CD4-positive, alpha-beta T cell treated with Interleukin-17A for 4 hours (primary cell): Measurements from ENCODE around the gene PODXL.
"Not testable (repeated sequence)": the region's sequence is repeated elsewhere in the genome, so short reads cannot be mapped to it uniquely, and the experiment has no call there.

Source experiments
- DNase-seq: peaks from one replicate; pipeline ENCODE4 v3.0.0-alpha.2; 2020; ENCODE audit warnings: mixed read lengths

PODXL gene

DNA sequence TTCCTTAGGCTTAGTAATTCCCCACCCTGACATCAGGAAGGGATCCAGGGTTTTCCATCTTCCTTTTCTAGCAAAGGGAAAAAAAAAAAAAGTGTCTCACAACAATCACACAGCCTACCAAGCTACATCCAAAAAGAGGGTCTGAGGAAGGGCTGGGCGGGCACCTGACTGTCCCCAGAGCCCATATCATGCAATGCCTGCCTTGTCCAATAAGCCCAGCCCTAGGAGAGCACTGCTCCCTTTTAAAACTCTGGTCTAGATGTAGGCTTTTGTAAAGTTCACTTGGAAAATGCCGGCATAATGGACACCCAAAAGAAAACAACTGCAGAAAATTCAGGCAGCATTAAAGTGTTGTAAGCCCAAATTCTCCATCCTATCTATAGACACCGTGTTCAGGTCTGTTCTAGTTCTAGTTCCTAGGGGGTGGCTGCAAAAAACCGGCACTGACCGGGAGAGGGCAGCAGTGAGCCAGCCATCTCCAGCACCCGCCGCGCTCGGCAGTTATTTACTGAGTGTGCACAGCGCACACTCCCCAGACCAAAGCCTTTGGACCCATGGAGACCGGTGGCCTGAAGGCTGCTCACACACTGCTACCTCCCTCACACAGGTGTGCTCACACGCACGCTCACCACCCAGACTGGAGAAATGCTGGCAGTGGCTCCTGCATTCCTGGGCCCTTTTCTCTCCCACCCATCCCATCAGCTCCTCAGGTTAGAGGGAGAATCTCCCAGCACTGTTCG is 48.7 kb downstream of the PODXL start:
- DNase-seq = peak; percentile 87

DNA sequence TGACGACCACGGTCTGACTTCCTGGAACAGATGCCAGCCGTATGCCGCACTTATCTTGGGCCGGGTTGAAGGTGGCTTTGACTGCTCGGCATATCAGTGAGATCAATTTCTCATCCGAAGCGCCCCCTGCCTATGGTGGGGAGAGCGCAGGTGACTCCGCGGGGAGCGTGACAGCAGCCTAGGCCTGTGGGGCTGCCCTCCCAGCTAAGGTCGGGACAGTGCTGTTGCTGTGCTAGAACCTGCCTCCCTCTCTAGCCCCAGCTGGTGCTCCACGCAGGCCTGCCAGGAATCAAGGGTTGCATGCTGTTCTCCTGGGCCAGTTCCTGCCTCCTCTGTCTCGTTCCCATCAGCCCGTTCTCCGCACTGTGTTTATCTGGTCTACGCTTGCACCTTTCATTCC is 49.8 kb downstream of the PODXL start:
- DNase-seq = no peak

DNA sequence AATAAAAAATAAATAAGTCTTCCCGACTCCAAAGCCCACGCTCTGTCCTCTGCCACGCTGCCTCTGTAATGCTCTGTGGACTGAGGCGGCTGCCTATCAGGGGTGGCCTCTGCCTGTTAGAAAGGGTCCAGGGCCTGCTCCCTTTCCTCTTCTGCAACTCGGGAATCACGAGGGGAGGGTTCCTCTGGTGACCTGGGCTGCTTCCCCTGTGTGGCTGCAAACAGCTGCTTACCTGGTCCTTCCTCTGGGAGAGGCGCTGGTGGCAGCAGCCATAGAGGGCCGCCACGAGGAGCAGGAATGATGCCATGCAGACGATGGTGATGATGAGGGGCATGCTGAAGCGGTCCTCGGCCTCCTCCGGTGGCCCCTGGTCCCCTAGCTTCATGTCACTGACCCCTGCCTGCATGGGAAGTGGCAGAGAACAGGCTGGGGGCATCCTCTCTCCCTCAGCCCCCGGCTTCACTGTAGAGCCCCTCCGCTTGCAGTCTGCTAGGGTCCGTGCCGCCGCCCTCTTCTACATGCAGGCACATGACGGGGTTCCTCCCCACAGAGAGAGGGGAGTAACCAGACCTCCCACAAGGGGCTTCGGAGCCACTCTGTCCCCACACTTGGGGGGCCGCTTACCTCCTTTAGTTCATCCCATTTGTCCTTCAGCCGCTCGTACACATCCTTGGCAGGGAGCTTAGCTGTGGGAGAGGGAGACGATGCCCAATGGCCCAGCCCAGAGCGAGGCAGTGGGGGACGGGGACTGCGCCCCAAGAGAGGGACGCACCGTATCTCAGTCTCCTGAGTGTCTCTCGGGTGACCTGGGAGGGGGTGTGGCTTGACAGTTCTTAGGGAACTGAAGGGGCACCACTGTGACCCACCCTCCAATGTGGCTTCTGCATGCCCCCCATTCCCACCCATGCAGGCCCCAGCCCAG is 50.5 kb downstream of the PODXL start:
- no peak for DNase-seq

DNA sequence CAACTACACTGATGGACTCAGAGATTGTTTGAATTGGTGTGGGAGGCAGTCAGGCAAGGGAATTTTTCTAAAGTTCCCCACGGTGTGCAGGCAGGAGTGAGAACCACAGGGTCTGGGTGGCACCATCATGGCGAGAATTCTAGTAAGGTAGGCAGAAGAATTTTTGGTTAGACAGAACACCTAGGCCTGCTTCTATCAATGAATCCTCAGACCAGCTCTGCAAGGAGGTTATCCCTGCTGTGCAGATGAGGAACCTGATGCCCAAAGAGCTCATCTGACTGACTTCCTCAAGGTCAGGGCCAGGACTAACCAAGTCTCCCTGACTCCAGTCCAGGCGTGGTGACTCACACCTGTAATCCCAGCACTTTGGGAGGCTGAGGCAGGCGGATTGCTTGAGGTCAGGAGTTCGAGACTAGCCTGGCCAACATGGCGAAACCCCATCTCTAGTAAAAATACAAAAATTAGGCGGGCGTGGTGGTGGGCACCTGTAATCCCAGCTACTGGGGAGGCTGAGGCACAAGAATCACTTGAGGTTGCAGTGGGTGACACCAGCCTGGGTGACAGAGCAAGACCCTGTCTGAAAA is 51.3 kb downstream of the PODXL start:
- not testable (repeated sequence) for DNase-seq

DNA sequence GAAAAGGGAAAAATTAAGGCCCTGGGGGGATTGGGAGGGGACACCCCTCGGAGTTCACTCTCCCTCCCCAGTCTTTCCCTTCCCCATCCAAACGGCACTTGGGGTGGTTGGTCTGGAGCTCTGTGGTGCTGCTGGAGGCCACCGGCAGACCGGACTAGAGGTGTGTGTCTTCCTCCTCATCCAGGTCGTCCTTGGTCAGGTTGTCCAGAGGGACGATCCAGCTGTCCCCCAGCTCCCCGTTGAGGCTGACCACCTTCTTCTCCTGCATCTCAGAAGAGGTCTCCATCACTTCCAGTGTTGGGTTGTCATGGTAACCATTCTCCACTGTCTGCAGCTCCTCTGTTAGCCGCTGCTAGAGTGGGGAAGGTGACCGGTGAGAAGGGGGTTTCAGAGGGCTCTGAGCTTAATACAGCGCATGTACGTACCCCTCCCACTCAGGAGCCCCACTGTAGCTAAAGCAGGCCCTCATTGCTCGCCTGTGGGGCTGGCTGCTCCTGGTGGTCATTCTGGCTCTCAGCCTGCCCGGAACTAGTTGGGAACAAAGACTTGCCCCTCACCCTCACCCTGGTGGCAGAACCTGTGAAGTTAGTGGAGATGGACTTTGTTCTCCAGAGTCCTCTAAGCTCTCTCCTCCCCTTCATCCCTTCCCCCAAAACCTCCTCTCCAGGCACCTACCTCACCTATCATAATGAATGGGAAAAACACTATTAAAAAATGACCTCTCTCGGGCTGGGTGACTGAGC is 52.1 kb downstream of the PODXL start:
- no peak for DNase-seq

DNA sequence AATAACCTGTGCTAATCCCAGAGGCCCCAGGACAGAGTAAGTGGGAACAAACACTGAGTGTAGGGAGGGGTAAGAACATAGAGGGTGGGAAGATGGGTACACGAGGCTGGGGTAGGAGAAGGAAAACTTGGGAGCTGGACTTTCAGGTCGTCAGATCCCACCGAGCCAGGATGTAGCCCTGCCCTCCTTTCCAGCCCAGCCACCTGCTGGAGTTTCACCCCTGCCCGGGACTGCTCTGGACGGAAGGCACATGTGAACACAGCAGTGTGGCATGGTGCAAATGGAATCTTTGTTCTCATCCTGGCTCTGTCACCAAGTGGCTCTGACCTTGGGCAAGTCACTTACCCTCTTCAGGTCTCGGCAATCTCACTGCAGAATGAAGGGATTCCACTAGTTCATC is 52.8 kb downstream of the PODXL start:
- DNase-seq = no peak

DNA sequence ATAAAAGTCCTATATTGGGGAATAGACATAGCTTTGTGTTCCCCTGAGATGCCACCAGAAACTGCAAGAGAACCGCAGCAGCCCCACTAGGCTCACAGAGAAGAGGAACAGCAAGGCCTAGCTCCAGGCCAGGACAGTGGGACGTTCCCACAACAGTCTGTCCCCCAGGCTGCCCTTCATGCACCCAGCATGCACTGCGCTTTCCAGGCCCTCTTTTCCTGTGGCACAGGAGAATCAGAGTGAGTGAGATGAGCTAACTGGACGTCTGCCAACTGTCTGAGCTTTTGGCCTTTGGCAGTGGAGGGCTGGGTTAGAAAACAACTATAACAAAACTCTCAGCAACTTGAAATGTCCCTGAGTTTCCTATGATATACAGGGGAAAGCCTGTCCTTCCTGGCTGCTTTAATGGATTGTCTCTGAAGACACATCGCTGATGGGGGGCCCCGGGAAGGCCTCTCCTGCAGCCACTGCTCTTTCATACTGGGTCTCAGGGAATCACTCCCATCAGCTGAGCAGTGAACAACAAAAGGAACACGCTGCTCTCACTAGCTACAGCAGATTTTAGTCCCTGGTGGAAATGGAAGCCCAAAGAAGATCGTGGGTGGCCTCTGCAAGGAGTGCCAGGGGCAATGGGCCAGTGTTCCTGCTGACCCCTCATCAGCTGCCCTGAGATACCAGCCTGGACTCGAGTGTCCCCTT is 53.5 kb downstream of the PODXL start:
- peak; percentile 31 for DNase-seq

DNA sequence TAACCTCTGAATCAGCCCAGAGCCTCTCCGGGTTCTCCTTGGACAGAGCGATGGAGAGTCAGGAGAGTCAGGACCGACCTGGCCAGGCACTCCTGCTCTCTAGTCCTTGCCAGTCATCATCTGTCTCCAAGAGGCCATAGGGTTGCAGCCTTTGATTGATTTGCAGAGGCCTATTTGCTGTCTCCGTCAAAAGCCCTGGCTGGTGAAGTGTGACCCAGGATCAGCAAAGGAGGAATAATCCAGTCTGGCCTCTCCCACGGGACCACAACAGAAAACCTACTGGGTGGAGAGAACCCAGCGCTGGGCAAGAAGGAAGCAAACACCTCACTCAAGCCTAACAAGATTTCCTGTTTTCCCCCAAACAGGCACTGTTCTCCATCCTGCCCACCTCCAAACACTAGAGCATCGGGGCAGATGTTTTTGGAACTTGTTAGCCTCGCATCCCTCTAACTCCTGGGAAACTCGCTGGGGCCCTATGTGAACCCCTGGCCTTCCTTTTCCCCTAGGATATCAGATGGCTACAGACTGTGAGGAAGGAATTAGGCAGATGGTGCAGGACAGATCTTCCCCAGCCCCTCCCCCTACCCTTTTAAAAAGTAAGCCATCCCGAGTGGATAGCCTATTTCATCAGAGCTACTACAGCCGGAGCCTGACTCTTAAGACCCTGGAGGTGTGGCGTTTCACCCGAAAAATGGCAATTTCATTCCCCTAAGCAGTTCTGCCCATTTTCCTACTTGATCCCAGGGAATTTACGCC is 54.3 kb downstream of the PODXL start:
- no peak for DNase-seq

DNA sequence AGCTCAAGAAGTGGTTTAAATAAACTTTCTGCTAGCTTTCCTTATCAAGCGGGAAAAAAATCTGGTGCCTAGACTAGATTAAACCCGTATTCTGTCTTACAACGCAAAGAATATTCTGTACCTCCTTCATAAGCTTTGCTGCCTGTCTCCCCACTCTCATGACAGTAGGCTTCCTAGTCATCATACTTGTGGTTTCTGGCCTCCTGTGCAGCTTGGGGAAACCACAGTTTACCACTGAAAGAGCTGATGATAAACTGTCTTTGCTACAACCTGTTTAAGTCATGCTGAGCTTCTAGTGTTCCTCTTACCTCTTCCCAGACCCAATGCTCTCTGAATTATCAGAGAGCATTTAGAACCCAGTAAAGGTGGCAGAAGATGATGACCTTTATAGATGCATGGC is 55.0 kb downstream of the PODXL start:
- peak; percentile 53 for DNase-seq

DNA sequence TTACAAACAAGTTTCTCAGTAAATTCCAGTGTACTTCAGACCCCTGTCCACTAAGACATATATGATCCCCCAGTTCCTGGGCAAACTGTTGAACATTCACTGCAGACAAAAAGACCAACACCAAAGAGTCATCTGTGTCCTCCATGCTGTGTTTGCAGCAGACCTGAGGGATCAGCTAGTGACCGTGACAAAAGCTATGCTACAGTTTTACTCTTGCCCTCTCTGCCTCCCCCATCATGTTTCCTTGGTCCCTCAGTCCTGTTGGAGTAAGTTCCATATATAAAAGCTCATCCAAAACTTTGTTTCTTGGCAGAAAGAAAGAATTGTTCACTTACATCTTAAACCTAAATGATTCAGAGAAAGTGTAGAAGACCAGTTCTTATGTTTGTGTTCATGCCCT is 56.1 kb downstream of the PODXL start:
- DNase-seq = no peak

DNA sequence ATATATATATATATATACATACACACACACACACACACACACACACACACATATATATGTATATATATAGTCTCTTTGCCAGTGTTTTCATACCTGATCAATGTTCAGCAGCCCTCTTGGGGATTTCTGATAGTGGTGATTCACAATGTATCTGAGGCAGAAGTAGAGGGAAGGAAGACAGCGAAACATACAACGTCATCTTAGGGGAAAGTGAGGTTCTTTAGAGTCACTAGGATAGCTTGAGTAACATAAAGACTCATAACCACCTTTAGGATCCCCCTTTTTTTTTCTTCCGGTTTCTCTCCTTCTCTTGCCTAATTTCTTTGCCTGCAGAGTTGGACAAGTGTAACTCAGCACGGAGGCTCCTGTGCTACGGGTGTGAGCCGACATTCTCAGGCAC is 56.6 kb downstream of the PODXL start:
- no peak for DNase-seq

DNA sequence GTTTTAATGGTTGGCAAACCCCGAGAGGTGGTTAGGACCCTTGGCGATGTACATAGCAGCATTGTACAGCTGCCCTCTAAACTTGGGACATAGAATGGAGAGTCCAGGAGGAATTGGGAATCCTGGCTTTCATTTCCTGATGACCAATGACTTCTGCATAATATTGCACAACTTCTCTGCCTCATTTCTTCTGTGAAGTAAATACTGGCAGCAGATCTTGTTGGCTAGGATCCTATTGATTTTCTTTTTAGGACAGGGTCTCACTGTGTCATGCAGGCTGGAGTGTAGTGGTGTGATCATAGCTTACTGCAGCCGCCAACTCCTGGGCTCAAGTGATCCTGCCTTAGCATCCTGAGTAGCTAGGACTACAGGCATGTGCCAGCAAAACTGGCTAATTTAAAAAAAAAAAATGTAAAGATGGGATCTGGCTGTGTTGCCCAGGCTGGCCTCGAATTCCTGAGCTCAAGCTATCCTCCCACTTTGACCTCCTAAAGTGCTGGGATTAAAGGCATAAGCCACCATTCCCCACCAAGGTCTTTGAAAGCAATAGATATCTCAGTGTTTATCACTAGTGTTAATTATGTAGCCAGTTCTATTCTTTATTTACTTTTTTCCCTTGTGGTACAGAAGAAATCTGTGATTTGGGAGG is 58.1 kb downstream of the PODXL start:
- DNase-seq = no peak

DNA sequence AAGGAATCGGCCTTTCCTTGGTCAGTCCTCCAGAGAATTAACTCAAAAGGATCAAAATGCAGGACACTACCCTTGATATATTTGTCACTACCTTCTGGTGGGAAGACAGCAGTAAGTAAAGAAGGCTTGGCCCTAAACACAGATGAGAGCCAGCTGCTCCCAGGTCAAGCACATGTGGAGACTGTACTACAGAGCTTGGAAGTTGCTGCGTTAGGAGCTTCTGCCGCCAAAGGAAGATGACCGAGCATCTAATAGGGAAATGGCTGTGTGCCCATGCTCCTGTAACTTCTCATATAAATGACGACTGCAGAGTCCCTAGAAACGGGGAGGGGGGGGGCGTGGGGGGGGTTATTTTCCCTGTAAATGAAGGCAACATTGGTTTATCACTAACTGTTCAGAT is 59.0 kb downstream of the PODXL start:
- no peak for DNase-seq

DNA sequence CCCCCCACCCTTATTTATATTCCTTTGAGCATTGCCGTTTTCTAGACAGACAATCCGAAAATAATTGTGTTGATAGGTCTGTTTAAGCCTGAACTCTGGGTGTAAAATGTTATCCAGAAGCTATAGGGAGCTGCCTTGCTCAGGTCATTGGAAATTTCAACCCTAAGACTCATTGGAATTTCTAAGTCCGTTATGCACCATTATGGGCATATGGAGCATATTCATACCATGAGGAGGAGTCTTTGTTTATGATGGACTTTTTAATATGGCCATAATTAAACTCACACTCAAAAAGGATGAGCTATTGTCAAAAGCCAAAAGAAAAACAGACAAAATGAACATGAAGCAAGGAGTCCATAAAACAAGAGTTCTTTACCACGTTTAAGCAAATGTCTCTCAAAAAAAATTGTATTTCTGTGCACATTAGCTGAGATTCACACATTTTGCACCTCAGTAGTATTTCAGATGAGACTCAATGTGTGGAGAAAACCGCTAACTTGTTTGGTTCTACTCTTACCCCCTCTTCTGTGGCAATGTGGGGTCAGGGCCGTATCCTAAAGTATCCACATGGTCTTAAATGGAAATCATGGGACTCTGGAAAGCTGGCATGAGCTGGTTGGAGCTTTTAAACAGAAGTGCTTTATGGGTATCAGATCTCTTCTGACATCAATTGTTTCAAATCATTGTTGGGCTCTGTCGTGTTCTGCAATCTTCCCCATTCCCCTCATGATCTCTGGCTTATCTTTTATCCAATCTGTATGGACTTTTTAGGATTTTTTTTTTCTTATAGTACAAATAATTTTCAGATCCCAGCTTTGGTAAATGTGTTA is 60.5 kb downstream of the PODXL start:
- no peak for DNase-seq

DNA sequence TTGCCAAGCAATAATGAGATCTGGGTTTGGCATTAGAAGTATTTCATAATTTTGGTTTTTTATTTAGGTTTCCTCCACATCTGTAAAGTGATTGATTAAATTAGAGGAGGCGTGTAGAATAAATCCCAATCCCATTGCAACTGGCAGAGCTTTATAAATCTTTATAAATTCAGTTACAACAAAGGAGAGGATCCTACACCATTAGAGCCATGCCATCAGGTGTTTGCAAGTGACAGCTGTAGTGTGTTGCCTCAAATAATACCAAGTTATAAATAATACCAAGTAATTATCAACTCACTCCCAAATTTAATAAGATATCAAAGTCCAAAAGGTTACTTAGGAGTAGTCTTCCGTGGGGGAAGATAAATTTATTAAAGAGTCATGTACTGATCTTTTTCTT is 62.2 kb downstream of the PODXL start:
- DNase-seq = no peak

DNA sequence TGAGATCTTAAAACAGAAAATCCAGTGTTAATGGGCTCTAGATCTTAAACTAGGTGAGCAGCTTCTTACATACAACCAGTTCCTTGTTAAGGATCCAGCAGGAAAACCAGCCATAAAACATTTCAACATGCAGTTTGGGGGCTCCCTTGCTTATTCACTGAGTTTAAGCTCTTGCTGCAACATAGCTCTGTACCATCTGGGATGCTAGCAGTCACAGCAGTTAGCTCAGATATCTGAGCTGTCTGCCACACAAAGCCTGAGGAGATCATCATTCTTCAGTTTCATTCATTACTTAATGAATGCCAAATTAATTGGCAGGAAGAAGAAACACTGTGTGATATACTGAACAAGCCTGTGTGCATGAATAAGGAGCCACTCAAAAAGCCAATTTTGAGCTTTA is 62.8 kb downstream of the PODXL start:
- no peak for DNase-seq

DNA sequence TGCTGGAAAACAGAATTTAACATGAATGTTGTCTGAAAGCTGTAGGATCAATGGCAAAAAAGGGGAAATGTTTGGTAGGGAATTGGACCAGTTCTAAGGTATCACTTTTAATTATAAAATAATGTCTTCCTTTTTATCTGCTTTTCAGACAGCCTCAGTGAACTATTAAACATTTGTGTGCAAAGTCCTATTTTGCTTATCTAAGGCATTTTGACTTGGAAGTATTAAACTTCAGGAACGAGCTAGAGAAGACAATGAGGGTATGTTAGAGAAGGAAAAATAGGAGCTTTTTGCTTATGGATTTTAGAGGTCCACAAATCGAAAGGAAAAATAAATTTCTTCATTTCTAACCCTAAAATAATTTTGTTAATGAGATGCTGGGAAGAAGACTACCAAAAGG is 63.3 kb downstream of the PODXL start:
- DNase-seq = no peak

DNA sequence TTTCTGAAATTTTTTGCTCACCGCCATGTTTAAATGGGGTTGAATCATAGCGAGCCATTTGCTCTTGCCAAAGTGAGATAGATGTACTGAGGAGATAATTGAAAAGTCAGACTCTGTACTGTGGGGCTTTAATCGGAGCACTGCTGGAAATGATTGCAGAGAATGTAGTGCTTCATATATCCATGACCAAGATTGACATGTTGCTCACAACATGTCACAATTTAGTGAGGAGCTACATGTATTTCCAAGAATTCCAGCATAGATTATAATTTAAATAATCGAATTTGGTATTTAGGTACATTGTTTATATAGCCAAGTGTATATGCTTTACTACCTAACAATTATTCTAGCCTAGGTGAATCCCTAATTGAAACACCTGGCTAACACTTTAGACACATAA is 66.5 kb downstream of the PODXL start:
- no peak for DNase-seq

DNA sequence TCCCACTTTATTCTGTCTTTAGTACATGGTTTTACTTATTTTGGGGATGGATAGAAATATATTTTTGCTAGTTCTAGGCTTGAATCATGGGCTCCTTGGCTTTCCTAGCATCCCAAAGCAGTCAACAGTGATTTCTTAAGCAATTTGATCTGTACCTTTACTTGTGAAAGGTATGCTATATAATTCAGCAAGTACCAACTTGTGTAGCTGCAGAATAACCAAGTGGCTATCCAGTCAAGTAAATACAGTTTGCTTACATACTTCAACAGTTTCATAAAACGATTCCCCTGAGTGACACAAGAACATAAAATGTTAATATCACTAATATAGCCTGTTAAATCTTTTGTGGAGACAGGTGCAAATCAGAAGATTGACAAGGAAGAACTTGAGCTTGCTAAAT is 67.2 kb downstream of the PODXL start:
- no peak for DNase-seq

DNA sequence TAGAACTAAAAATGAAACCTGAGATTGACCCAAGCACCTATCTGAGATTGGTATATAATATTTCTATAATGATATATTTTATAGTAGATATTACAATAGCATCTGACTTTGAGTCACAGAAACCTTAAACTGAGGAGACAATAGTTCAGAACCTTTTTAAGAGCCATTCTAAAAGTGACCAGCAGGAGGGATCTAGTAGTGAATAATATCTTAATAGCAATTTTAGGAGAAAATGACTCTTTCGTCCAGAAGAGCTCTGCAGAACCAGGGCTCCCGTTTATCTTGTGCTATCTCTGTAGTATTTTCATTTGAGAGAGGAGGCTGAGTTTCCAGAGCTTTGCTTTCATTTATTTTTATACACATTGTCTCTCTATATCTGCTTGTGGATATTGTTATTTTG is 68.1 kb downstream of the PODXL start:
- no peak for DNase-seq
